HepG2 (cell line): ENCODE data around the gene MAP1LC3A.

Experiments
- NBN ChIP-seq: fragments of 450-650 bp; conservative IDR thresholded peaks from 2 replicates; pipeline ENCODE4 v1.6.1; 2017
- POGZ ChIP-seq: sonication (generic); formaldehyde crosslinking; IDR thresholded peaks from 2 replicates; pipeline ENCODE4 v1.4.0; 2020; ENCODE audit warnings: mild to moderate bottlenecking, missing genetic modification reagents
- TOE1 ChIP-seq: sonication (generic); formaldehyde crosslinking; IDR thresholded peaks from 2 replicates; pipeline ENCODE4 v1.4.0; 2020; ENCODE audit warnings: mild to moderate bottlenecking, missing genetic modification reagents
- ZNF660 ChIP-seq: sonication (generic); formaldehyde crosslinking; IDR thresholded peaks from 2 replicates; pipeline ENCODE4 v1.5.1; 2020; ENCODE audit warnings: mild to moderate bottlenecking, low read depth, missing genetic modification reagents, borderline replicate concordance
- ZNF883 ChIP-seq: sonication (generic); formaldehyde crosslinking; IDR thresholded peaks from 2 replicates; pipeline ENCODE4 v1.5.1; 2020; ENCODE audit warnings: mild to moderate bottlenecking, missing genetic modification reagents; ENCODE audit errors: not compliant biosample characterization
- TF ChIP-seq, protein P1 (sequence below): IDR thresholded peaks from 2 replicates; pipeline ENCODE4 v1.6.1; 2016

DNA sequence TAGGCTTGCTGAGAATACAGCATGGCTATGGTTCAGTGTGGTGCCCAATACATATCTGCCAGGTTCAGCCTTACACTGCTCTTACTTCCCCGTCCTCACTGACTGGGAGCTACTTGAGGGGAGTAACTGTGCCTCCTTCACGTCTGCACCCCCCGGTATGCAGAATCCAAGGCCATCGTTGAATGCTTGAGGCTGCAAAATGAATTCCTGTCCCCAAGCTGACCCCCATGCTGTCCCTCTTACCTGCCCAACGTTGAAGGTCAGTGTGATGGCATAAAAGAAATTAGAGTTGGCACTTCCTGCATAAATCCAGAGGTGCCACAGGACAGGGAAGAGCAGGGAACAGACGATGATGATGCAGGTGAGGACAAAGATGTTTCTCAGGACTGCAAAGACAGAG, 16.3 kb downstream of the MAP1LC3A start:
- TF ChIP-seq TOE1 (CRISPR knock-in tag) (no peak), NBN (no peak), ZNF883 (no peak), POGZ (CRISPR knock-in tag) (no peak), ZNF660 (CRISPR knock-in tag) (no peak)
- TF ChIP-seq, protein P1, sequence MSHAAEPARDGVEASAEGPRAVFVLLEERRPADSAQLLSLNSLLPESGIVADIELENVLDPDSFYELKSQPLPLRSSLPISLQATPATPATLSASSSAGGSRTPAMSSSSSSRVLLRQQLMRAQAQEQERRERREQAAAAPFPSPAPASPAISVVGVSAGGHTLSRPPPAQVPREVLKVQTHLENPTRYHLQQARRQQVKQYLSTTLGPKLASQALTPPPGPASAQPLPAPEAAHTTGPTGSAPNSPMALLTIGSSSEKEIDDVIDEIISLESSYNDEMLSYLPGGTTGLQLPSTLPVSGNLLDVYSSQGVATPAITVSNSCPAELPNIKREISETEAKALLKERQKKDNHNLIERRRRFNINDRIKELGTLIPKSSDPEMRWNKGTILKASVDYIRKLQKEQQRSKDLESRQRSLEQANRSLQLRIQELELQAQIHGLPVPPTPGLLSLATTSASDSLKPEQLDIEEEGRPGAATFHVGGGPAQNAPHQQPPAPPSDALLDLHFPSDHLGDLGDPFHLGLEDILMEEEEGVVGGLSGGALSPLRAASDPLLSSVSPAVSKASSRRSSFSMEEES (CRISPR knock-in tag), result no peak
